IPS-18a (cell line): Measurements from ENCODE around the gene DDX28.
"Not testable (repeated sequence)": the region's sequence is repeated elsewhere in the genome, so short reads cannot be mapped to it uniquely, and the experiment has no call there.

ENCODE experiments used
- H3K27ac ChIP-seq: one replicate; pipeline ENCODE4 v1.5.1; 2013; ENCODE audit warnings: low read length
- H3K27me3 ChIP-seq: one replicate; pipeline ENCODE4 v1.6.1; 2013; ENCODE audit warnings: mild to moderate bottlenecking, low read length; ENCODE audit not compliant: control insufficient read depth, insufficient read depth
- H3K36me3 ChIP-seq: one replicate; pipeline ENCODE4 v1.6.1; 2013; ENCODE audit warnings: low read depth, low read length; ENCODE audit not compliant: control insufficient read depth
- H3K4me1 ChIP-seq: one replicate; pipeline ENCODE4 v1.6.1; 2013; ENCODE audit warnings: low read depth, low read length; ENCODE audit not compliant: control insufficient read depth
- H3K4me3 ChIP-seq: one replicate; pipeline ENCODE4 v1.5.1; 2013; ENCODE audit warnings: low read length
- H3K9ac ChIP-seq: one replicate; pipeline ENCODE4 v1.6.1; 2013; ENCODE audit warnings: mild to moderate bottlenecking, low read length, moderate library complexity
- H3K9me3 ChIP-seq: one replicate; pipeline ENCODE4 v1.6.1; 2013; ENCODE audit warnings: low read depth, low read length; ENCODE audit not compliant: control insufficient read depth

The DDX28 gene

DNA sequence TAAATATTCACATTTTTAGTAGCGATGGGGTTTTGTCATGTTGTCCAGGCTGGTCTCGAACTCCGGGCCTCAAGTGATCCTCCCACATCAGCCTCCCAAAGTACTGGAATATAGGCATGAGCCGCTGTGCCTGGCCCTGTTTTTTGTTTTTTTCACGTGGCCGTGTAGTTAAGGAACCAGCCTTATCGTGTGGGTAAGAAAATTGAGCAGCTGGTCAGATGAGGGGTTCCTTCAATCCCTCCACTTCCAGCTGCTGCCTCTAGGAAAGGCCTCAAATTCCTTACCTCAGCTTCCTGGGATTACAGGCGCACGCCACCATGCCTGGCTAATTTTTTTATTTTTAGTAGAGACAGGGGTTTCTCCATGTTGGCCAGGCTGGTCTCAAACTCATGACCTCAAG lies 17.8 kb downstream of the DDX28 start:
- Histone ChIP-seq H3K9ac (no peak overlapping the region), H3K9me3 (no peaks in the 10 kb centered on the region), H3K4me3 (no peak overlapping the region), H3K36me3 (no peaks in the 10 kb centered on the region), H3K27ac (no peak overlapping the region), H3K27me3 (no peaks in the 10 kb centered on the region), H3K4me1 (peaks cover 4% of the 10 kb centered on the region)

DNA sequence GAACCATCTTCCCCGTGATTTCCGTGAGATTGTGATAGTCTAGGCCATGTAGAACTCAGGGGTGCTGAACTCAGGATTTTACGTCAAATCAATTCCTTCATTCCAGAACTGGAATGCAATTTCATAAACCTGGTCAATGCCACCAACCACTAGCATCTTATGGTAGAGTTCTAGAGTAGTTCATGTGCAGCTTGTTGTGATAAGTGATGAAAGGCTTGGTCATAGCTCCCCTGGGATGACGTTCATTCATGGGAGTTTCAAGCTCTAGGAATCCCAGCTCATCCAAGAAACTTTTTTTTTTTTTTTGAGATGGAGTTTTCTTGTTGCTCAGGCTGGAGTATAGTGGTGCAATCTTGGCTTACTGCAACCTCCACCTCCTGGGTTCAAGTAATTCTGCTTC lies 20.0 kb downstream of the DDX28 start:
- H3K36me3 ChIP-seq, result no peaks in the 10 kb centered on the region
- H3K27ac ChIP-seq, result no peak overlapping the region
- no peaks in the 10 kb centered on the region for H3K27me3 ChIP-seq
- H3K4me1 ChIP-seq, result peaks cover 4% of the 10 kb centered on the region
- no peak overlapping the region for H3K9ac ChIP-seq
- H3K9me3 ChIP-seq, result no peaks in the 10 kb centered on the region
- H3K4me3 ChIP-seq, result no peak overlapping the region

DNA sequence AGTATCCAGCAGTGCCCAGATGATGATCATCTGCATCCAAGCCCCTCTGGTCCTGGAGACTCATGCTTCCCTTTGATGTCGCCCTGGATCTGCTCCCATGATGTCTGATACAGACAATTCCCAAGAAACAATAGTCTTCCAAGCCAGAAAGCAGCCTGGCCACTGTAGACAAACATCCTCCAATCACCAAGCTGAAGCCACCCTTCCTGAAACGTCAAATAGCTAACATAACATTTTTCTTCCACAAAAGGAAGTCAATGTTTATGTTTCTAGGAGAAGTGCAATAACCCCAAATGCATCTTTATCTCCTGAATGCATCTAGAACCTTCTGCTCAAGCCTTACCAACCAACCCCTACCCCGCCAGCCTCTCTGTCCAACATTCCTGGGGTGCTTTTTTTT lies 22.6 kb downstream of the DDX28 start:
- Histone ChIP-seq H3K27ac (no peak overlapping the region), H3K4me3 (no peak overlapping the region), H3K27me3 (no peaks in the 10 kb centered on the region), H3K4me1 (no peaks in the 10 kb centered on the region), H3K9me3 (no peaks in the 10 kb centered on the region), H3K9ac (no peak overlapping the region), H3K36me3 (no peaks in the 10 kb centered on the region)

DNA sequence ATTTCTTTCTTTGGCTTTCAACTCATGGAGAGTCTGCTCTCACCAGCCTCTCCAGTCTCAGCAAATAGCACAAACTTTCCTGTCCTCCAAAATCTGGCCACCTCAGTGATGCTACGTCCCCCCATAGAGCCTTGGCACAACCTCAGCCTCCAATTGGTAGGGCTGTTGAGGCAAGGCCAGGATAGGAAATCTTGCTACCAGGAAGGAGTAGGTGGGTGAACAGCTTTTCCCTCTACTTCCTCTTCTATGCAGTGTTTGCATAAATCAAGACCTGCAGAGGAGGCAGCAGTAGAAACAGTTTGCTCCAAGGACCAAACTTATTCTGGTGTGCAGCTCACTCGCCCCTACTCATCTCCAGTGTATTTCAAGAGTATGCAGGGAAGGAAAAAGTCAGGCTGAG lies 23.0 kb downstream of the DDX28 start:
- Histone ChIP-seq H3K9ac (no peak overlapping the region), H3K4me1 (no peaks in the 10 kb centered on the region), H3K36me3 (no peaks in the 10 kb centered on the region), H3K9me3 (no peaks in the 10 kb centered on the region), H3K4me3 (no peak overlapping the region), H3K27me3 (no peaks in the 10 kb centered on the region), H3K27ac (no peak overlapping the region)

DNA sequence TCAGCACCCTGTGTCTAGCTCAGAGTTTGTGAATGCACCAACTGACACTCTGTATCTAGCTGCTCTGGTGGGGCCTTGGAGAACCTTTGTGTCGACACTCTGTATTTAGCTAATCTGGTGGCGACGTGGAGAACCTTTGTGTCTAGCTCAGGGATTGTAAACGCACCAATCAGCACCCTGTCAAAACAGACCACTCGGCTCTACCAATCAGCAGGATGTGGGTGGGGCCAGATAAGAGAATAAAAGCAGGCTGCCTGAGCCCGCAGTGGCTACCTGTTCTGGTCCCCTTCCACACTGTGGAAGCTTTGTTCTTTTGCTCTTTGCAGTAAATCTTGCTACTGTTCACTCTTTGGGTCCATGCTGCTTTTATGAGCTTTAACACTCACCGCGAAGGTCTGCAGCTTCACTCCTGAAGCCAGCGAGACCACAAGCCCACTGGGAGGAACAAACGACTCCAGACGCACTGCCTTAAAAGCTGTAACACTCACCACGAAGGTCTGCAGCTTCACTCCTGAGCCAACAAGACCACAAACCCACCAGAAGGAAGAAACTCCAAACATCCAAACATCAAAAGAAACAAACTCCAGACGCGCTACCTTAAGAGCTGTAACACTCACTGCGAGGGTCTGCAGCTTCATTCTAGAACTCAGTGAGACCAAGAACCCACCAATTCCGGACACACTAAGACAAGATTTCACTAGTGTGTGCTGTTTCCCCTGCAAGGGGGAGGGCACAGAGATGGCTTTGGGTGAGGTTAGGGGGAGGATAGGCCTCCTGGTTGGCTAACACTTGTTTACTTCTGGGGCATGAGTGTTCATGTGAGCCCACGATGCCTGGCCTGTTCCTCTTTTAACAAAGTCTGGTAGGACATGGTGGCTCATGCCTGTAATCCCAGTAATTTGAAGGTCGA lies 24.0 kb downstream of the DDX28 start, which contains the start of gene DPEP2:
Gene DPEP2 (minus strand): TSS at position 706 of the 910 bp plus-strand sequence. CDS start 6,272 bp downstream, outside the sequence.
- not testable (repeated sequence) for H3K27me3 ChIP-seq, H3K4me3 ChIP-seq, H3K9me3 ChIP-seq, H3K36me3 ChIP-seq, H3K27ac ChIP-seq, H3K4me1 ChIP-seq, H3K9ac ChIP-seq

DNA sequence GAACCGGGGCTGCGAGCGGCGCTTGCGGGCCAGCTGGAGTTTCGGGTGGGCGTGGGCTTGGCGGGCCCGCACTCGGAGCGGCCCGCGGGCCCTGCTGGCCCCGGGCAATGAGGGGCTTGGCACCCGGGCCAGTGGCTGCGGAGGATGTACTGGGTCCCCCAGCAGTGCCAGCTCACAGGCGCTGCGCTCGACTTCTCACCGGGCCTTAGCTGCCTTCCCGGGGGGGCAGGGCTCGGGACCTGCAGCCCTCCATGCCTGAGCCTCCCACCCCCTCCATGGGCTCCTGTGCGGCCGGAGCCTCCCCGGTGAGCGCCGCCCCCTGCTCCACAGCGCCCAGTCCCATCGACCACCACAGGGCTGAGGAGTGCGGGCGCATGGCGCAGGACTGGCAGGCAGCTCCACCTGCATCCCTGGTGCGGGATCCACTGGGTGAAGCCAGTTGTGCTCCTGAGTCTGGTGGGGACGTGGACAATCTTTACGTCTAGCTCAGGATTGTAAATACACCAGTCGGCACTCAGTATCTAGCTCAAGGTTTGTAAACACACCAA lies 24.7 kb downstream of the DDX28 start:
- not testable (repeated sequence) for H3K9ac ChIP-seq, H3K36me3 ChIP-seq, H3K9me3 ChIP-seq, H3K4me3 ChIP-seq, H3K27ac ChIP-seq, H3K4me1 ChIP-seq, H3K27me3 ChIP-seq

DNA sequence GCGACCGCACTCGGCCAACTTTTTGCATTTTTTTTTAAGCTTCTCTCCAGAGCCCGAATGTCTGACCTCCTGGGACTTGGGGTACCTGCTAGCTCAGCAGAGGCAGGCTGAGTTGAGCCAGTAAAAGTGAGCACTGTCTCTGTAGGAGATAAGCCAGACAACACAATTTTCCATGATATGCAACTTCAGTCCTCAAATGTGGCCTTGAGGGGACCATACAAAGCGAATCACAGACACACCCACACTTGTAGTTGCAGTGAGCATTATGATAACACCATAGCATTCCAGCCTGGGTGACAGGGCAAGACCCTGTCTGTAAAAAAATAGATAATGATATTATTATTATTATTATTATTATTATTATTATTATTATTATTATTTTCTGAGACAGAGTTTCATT lies 26.4 kb downstream of the DDX28 start:
- Histone ChIP-seq H3K9me3 (no peaks in the 10 kb centered on the region), H3K9ac (no peak overlapping the region), H3K4me3 (no peak overlapping the region), H3K4me1 (no peaks in the 10 kb centered on the region), H3K27ac (no peak overlapping the region), H3K27me3 (peaks cover 12% of the 10 kb centered on the region), H3K36me3 (no peaks in the 10 kb centered on the region)

DNA sequence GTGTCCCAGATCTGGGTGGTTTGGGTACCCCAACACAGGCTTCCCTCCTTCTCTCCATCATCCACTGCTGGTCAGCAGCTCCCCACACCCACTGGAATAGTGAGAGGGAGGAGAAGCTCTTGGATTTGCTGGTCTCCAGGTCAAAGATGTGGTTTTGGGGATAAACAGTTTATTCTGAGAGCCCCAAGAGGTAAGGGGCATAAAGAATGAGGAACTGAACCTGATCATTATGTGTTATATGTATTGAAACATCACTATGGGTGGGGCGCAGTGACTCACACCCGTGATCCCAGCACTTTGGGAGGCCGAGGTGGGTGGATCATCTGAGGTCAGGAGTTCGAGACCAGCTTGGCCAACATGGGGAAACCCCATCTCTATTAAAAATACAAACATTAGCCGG lies 27.6 kb downstream of the DDX28 start:
- Histone ChIP-seq H3K4me1 (no peaks in the 10 kb centered on the region), H3K4me3 (no peak overlapping the region), H3K9ac (no peak overlapping the region), H3K27ac (no peak overlapping the region), H3K27me3 (peaks cover 12% of the 10 kb centered on the region), H3K9me3 (no peaks in the 10 kb centered on the region), H3K36me3 (no peaks in the 10 kb centered on the region)

DNA sequence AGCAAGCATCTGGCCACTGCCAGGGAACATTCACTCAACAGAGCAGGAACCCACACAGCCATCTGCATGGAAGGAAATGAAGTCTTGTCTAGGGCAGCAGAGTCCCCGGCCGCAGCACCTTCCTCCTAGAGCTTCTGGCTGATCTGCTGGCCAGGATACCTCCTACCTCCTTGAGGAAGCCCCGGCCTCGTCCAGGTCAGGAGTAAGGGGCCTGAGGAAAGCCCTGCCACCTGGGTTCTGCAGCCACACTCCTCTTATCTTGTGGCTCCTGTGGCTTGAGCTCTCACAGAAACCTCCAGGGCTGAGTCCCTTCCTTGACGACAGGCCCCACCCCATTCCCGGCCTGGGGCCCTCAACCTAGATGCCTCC lies 29.0 kb downstream of the DDX28 start:
- H3K4me3 ChIP-seq, H3K9ac ChIP-seq, H3K9me3 ChIP-seq, H3K27ac ChIP-seq, H3K4me1 ChIP-seq, H3K36me3 ChIP-seq: not testable (repeated sequence)
- peaks cover 12% of the 10 kb centered on the region for H3K27me3 ChIP-seq

DNA sequence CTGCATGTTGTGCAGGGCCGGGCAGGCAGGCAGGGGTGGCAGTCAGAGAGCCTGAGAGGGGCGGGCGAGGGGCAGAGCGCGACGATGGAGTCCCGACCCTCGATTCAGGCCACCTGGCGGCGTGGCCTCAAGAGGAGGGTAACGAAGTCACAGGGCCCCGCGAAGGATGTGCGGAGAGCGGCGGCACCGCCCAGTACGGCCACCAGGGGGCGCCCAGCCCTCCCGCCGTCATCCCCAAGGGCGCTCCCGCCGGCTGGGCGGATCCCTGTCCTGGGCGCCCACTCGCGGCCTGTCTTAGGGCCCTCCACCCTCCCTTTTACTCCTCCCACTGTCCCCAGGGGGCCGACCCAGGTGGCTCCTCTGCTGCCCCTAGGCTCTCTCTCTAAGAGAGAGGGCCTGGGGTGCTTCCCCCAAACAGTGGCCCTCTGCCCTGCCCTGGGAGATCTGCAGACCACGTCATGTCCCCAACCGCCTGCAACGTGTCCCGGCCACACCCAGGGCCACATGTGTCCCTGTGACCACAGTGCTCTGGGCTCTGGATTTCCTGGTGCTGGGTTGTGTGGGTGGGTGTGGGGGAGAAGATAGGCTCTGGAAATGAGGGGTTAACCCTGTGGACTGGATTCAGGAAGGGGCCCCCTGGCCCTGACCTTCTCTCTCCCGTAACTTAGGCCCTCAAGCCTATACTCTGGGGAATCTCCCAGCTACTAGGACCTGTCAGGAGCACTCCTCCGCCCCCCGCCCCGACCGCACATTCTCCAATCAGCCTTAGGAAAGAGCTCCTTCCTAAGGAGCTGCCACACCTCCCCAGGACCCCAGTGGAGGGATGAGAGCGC lies 29.6 kb downstream of the DDX28 start:
- Histone ChIP-seq H3K9ac (no peak overlapping the region), H3K27me3 (peaks cover 12% of the 10 kb centered on the region), H3K36me3 (no peaks in the 10 kb centered on the region), H3K4me3 (no peak overlapping the region), H3K4me1 (no peaks in the 10 kb centered on the region), H3K9me3 (no peaks in the 10 kb centered on the region), H3K27ac (no peak overlapping the region)

DNA sequence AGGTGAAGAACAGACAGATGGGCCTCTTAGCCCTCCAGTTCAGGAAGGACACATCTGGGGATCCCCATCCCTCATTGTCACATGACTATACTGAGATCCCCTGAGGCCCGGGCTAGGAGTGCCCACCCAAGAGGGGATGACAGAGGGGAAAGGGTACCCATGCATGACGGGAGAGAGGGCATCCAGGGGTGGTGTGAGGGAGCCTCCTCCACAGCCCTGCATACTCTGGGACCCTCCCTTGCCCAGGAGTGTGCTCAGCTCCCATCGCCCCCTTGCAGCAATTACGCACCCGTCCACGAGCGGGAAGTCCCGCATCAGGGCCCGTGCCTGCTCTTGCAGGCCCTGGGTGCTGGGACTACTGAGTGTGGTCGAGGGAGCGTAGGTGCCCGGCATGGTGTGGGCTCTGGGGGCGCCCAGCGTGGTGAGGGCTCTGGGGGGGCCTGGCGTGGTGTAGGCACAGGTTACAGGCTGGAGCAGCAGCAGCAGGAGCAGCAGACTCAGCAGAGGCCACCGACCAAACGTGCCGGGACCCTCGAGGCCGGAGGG lies 30.3 kb downstream of the DDX28 start:
- Histone ChIP-seq H3K4me3 (no peak overlapping the region), H3K4me1 (no peaks in the 10 kb centered on the region), H3K9me3 (no peaks in the 10 kb centered on the region), H3K27me3 (peaks cover 12% of the 10 kb centered on the region), H3K36me3 (no peaks in the 10 kb centered on the region), H3K27ac (no peak overlapping the region), H3K9ac (no peak overlapping the region)
